NT2/D1 (cell line): ENCODE data around the gene POLD1.

Experiments used
- YY1 ChIP-seq: IDR thresholded peaks from 2 replicates; pipeline ENCODE4 v1.6.1; 2011; ENCODE audit not compliant: insufficient read length, insufficient read depth
- ZNF274 ChIP-seq: IDR thresholded peaks from 2 replicates; pipeline ENCODE4 v1.6.1; 2011; ENCODE audit warnings: mild to moderate bottlenecking, low read depth, low read length

DNA sequence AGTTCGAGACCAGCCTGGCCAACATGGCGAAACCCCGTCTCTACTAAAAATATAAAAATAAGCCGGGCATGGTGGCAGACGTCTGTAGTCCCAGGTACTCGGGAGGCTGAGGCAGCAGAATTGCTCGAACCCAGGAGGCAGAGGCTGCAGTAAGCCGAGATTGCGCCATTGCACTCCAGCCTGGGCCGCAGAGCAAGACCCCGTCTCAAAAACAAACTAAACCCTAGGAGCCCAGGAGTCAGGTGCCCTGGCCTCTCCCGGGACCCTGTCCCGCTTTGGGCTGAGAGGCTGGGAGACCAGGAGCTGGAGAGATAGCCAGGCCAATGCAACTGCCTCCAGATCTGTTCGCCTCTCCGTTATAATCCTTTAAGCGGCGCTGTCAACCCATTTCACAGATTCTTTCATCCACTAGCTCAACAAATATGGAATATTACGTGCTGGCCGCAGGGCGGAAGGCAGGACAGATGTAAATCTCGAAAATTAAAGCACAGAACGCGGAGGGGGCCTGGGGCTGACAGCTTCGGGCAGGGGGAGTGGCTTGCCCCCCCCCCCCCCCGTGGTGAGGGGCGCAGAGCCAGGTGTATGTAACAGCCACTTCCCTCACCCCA is 43.3 kb downstream of the POLD1 start:
- no peak for TF ChIP-seq ZNF274
- TF ChIP-seq YY1 = no peak
